GM18520 (cell line): ENCODE measurements around the gene BNIP5.

Source experiments
- ATAC-seq: cut with Tn5 transposase; IDR thresholded peaks from one replicate; pipeline ENCODE4 v1.9.1; 2021; ENCODE audit not compliant: unreplicated experiment

The BNIP5 gene

GRCh38 chr6:36301085-36301658 lies 35.5 kb downstream of the BNIP5 start:
- ATAC-seq, result no peak

GRCh38 chr6:36298027-36298426 lies 38.7 kb downstream of the BNIP5 start:
- ATAC-seq, result no peak

- ATAC-seq, result no peak
Observed at GRCh38 chr6:36297511-36297910, 39.2 kb downstream of the BNIP5 start.

- no peak for ATAC-seq
Observed at GRCh38 chr6:36297051-36297450, 39.6 kb downstream of the BNIP5 start.

GRCh38 chr6:36296240-36296639 lies 40.4 kb downstream of the BNIP5 start:
- ATAC-seq, result no peak

GRCh38 chr6:36292170-36292569 lies 44.5 kb downstream of the BNIP5 start:
- ATAC-seq, result no peak

GRCh38 chr6:36290668-36291620 lies 45.7 kb downstream of the BNIP5 start:
- ATAC-seq, result no peak

GRCh38 chr6:36289281-36289878 lies 47.3 kb downstream of the BNIP5 start:
- no peak for ATAC-seq

GRCh38 chr6:36286858-36287257 lies 49.8 kb downstream of the BNIP5 start:
- no peak for ATAC-seq

GRCh38 chr6:36285797-36286196 lies 50.9 kb downstream of the BNIP5 start:
- no peak for ATAC-seq

- no peak for ATAC-seq
Observed at GRCh38 chr6:36285187-36285671, 51.5 kb downstream of the BNIP5 start.

GRCh38 chr6:36284359-36284758 lies 52.3 kb downstream of the BNIP5 start:
- no peak for ATAC-seq

- ATAC-seq, result no peak
Observed at GRCh38 chr6:36283608-36284007, 53.1 kb downstream of the BNIP5 start.

GRCh38 chr6:36280983-36281382 lies 55.7 kb downstream of the BNIP5 start:
- no peak for ATAC-seq

GRCh38 chr6:36280467-36280866 lies 56.2 kb downstream of the BNIP5 start:
- no peak for ATAC-seq

- ATAC-seq, result no peak
Observed at GRCh38 chr6:36277946-36278470, 58.7 kb downstream of the BNIP5 start.

GRCh38 chr6:36276581-36277536 lies 59.8 kb downstream of the BNIP5 start:
- no peak for ATAC-seq

GRCh38 chr6:36273802-36274514 lies 62.7 kb downstream of the BNIP5 start:
- no peak for ATAC-seq

- no peak for ATAC-seq
Observed at GRCh38 chr6:36273067-36273466, 63.6 kb downstream of the BNIP5 start.

GRCh38 chr6:36272234-36272633 lies 64.5 kb downstream of the BNIP5 start:
- no peak for ATAC-seq
